ENCODE data around the gene RAB40C.

RAB40C gene

GRCh38 chr16:659618-660017 lies 69.8 kb downstream of the RAB40C start:
- no peak for TF ChIP-seq CTCF (IDR thresholded peaks at IDR 0.05)
- TF ChIP-seq ZFX (IDR thresholded peaks at IDR 0.05; ENCODE audit: borderline replicate concordance), result no peak
- peak overlapping the region; percentile 65 for H3K27ac ChIP-seq

GRCh38 chr16:660132-660458 lies 70.2 kb downstream of the RAB40C start:
- TF ChIP-seq ZFX (IDR thresholded peaks at IDR 0.05; ENCODE audit: borderline replicate concordance), result no peak
- no peak for TF ChIP-seq CTCF (IDR thresholded peaks at IDR 0.05)
- H3K27ac ChIP-seq, result peak overlapping the region; percentile 65

- H3K27ac ChIP-seq, result peak overlapping the region; percentile 65
- peak; percentile 84 for TF ChIP-seq CTCF (IDR thresholded peaks at IDR 0.05)
- TF ChIP-seq ZFX (IDR thresholded peaks at IDR 0.05; ENCODE audit: borderline replicate concordance), result no peak
Measured at GRCh38 chr16:660459-661183, 70.8 kb downstream of the RAB40C start.

GRCh38 chr16:661184-661821 lies 71.4 kb downstream of the RAB40C start:
- no peak for TF ChIP-seq CTCF (IDR thresholded peaks at IDR 0.05)
- TF ChIP-seq ZFX (IDR thresholded peaks at IDR 0.05; ENCODE audit: borderline replicate concordance), result no peak
- peak overlapping the region; percentile 65 for H3K27ac ChIP-seq

GRCh38 chr16:662095-662494 lies 72.2 kb downstream of the RAB40C start:
- H3K27ac ChIP-seq, result peak overlapping the region; percentile 65; the same call in 1 of the 2 replicates
- TF ChIP-seq CTCF (IDR thresholded peaks at IDR 0.05), result no peak
- no peak for TF ChIP-seq ZFX (IDR thresholded peaks at IDR 0.05; ENCODE audit: borderline replicate concordance)

- no peak for TF ChIP-seq CTCF (IDR thresholded peaks at IDR 0.05)
- TF ChIP-seq ZFX (IDR thresholded peaks at IDR 0.05; ENCODE audit: borderline replicate concordance), result no peak
Measured at GRCh38 chr16:662597-662996, 72.7 kb downstream of the RAB40C start.

GRCh38 chr16:666572-666971 lies 76.7 kb downstream of the RAB40C start:
- H3K27ac ChIP-seq, result peak overlapping the region; percentile 88
- TF ChIP-seq ZFX (IDR thresholded peaks at IDR 0.05; ENCODE audit: borderline replicate concordance) (no peak), CTCF (IDR thresholded peaks at IDR 0.05) (no peak)

More at GRCh38 chr16:662597-662996, 72.7 kb downstream of the RAB40C start:
- H3K27ac ChIP-seq, result no peak overlapping the region

Data from 22Rv1 (cell line).